HepG2 (cell line): ENCODE data around the gene U2AF2. TPM values are rescaled to one million over a fixed set of nuclear protein-coding genes. Genes with fewer than 3 reads are reported as not detected.

ENCODE experiments used
- ATAC-seq: fragments of 200-7000 bp; cut with Tn5 transposase; 3 replicates; pipeline ENCODE4 v1.9.1; 2020; ENCODE audit warnings: mild to moderate bottlenecking, moderate library complexity
- BruUV-seq: library from RNA; stranded (reverse); fragments of 400-500 nt; replicated peaks from 2 replicates; lab custom pipeline; 2021; lab: Mats Ljungman, UMichigan
- CTCF ChIA-PET: fragments of 300-600 bp; formaldehyde crosslinking; extraction: SDS; loops from one replicate; lab custom pipeline; 2021; ENCODE audit warnings: low total read pairs, inconsistent platforms, low intra/inter-chr PET ratio; lab: Yijun Ruan, JAX
- POLR2A ChIA-PET: fragments of 350-600 bp; sonication (Branson Sonifier 250); formaldehyde crosslinking; loops from one replicate; lab custom pipeline; 2020; ENCODE audit warnings: antibody characterized with exemption, inconsistent platforms; lab: Yijun Ruan, JAX
- DNase-seq: peaks from one replicate; pipeline ENCODE4 v3.0.0-alpha.2; 2015; ENCODE audit warnings: low spot score
- FAIRE-seq: peaks from 3 replicates; lab custom pipeline; 2011; peaks lifted over from hg19 to GRCh38; lab: Jason Lieb, UNC
- H2AFZ ChIP-seq: one replicate; pipeline ENCODE4 v1.6.1; 2011; ENCODE audit warnings: low read length, inconsistent platforms
- H3K27ac ChIP-seq: fragments of 300-600 bp; 3 replicates; pipeline ENCODE4 v1.8.0; 2011; ENCODE audit warnings: mixed run types, mild to moderate bottlenecking, mixed read lengths, low read length, inconsistent platforms; ENCODE audit not compliant: insufficient read depth; ENCODE audit errors: extremely low read length
- H3K27me3 ChIP-seq, 2 experiments: fragments of 200-600 bp in 1 of 2; 2 replicates in 1 of 2; 3 replicates in 1 of 2; pipeline versions ENCODE4 v1.6.0 to v1.8.0; 2011; ENCODE audit warnings: low read length in 2 of 2, mild to moderate bottlenecking in 2 of 2, moderate library complexity in 2 of 2, inconsistent platforms in 1 of 2; ENCODE audit not compliant: insufficient read depth in 2 of 2, control insufficient read depth in 1 of 2
- H3K36me3 ChIP-seq, 2 experiments: fragments of 200-600 bp in 1 of 2; replicated peaks in 1 of 2; 2 replicates in 1 of 2; 3 replicates in 1 of 2; pipeline versions ENCODE4 v1.5.1 to v1.8.0; 2011; ENCODE audit warnings: low read length in 2 of 2, inconsistent platforms in 1 of 2; ENCODE audit not compliant: insufficient read depth in 2 of 2, control insufficient read depth in 1 of 2
- H3K4me1 ChIP-seq: 2 replicates; pipeline ENCODE4 v1.5.1; 2012; ENCODE audit warnings: low read length, inconsistent platforms; ENCODE audit not compliant: insufficient read depth
- H3K4me2 ChIP-seq: 2 replicates; pipeline ENCODE4 v1.6.0; 2011; ENCODE audit warnings: low read depth, low read length, inconsistent platforms
- H3K4me3 ChIP-seq, 3 experiments: fragments of 200-600 bp in 1 of 3; sonication (generic), shearing (Covaris generic) in 1 of 3; replicated peaks in 1 of 3; 2 replicates each; pipeline ENCODE4 v1.5.1; 2011 to 2016; ENCODE audit warnings: low read length in 3 of 3, inconsistent platforms in 2 of 3, low read depth in 2 of 3, mild to moderate bottlenecking in 2 of 3, control low read depth in 1 of 3, mixed read lengths in 1 of 3; ENCODE audit not compliant: insufficient read depth in 1 of 3
- H3K79me2 ChIP-seq: one replicate; pipeline ENCODE4 v1.6.1; 2011; ENCODE audit warnings: low read length, inconsistent platforms; ENCODE audit not compliant: insufficient read depth
- H3K9ac ChIP-seq: 2 replicates; pipeline ENCODE4 v1.6.0; 2011; ENCODE audit warnings: mild to moderate bottlenecking, low read depth, low read length, inconsistent platforms; ENCODE audit not compliant: insufficient read depth
- H3K9me3 ChIP-seq: 2 replicates; pipeline ENCODE4 v1.5.1; 2012; ENCODE audit warnings: mild to moderate bottlenecking, low read length
- H4K20me1 ChIP-seq: 2 replicates; pipeline ENCODE4 v1.6.0; 2011; ENCODE audit warnings: inconsistent platforms, mild to moderate bottlenecking, low read length, moderate library complexity; ENCODE audit not compliant: insufficient read depth
- KLF12 ChIP-seq: sonication (generic); formaldehyde crosslinking; IDR thresholded peaks from 2 replicates; pipeline ENCODE4 v1.4.0; 2020; ENCODE audit warnings: missing genetic modification reagents, borderline replicate concordance
- THAP11 ChIP-seq: IDR thresholded peaks from 2 replicates; pipeline ENCODE4 v1.6.1; 2016; ENCODE audit warnings: missing biosample characterization, missing genetic modification reagents
- XRCC5 ChIP-seq: fragments of 200-400 bp; formaldehyde crosslinking; optimal IDR thresholded peaks from 2 replicates; pipeline ENCODE3; 2017; ENCODE audit warnings: mild to moderate bottlenecking, low read length
- YEATS4 ChIP-seq: sonication (generic); formaldehyde crosslinking; IDR thresholded peaks from 2 replicates; pipeline ENCODE4 v1.4.0; 2020; ENCODE audit warnings: missing genetic modification reagents, borderline replicate concordance
- ZBTB33 ChIP-seq: sonication (generic); formaldehyde crosslinking; IDR thresholded peaks from 2 replicates; pipeline ENCODE4 v1.4.0; 2020; ENCODE audit warnings: missing genetic modification reagents
- ZNF720 ChIP-seq: sonication (generic); formaldehyde crosslinking; IDR thresholded peaks from 2 replicates; pipeline ENCODE4 v1.4.0; 2020; ENCODE audit warnings: missing genetic modification reagents
- WGBS: methylation state at CpG from one replicate; pipeline ENCODE4 v1.1.6; 2017; ENCODE audit warnings: low lambda C conversion rate; 5-methylcytosine and 5-hydroxymethylcytosine counted together
- in situ Hi-C: cut with HindIII; loops from 2 replicates; pipeline ENCODE4 v1.10.0; 2017; ENCODE audit warnings: low pct_unique_long_range_greater_than_20kb; ENCODE audit not compliant: extremely low pct_ligation_motif_present
- intact Hi-C: fragments of 100-400 bp; cut with micrococcal nuclease; formaldehyde crosslinking; loops from one replicate; pipeline ENCODE4 v1.10.0; 2022; ENCODE audit not compliant: unreplicated experiment
- polyA plus RNA-seq, 8 experiments: library from polyadenylated mRNA; depleted of rRNA in 3 of 8; stranded (reverse) in 7 of 8; unstranded in 1 of 8; fragments of >200 nt; fragmentation: Illumina TruSeq in 4 of 8; extraction: Trizol in 4 of 8; gene quantifications; 2 replicates each; pipeline versions ENCODE4 v1.2.1 to v1.2.3, GENCODE V29; 2011 to 2016; ENCODE audit warnings: low read depth in 4 of 8, missing spikeins in 1 of 8, mixed read lengths in 1 of 8; ENCODE audit not compliant: insufficient read depth in 1 of 8
- total RNA-seq, 5 experiments: library from RNA; depleted of rRNA; stranded (reverse); fragments of >200 nt; fragmentation: Illumina TruSeq; extraction: Trizol; gene quantifications; 2 replicates each; pipeline ENCODE4 v1.2.3, GENCODE V29; 2016; ENCODE audit warnings: low read depth in 1 of 5

The U2AF2 gene
- total and polyA plus RNA-seq, 2 of the 13 experiments (the other 11 are each of a cell fraction or from before 2014, with no cell fraction given): 84.3 to 124 TPM

GRCh38 chr19:55672418-55672817 is 17.6 kb downstream of the U2AF2 start:
- Histone ChIP-seq H3K4me1 (peaks cover 24% of the 10 kb centered on the region), H2AFZ (no peak overlapping the region), H3K27me3 (no peaks in the 10 kb centered on the region; a peak in 1 of 5 replicates), H3K9ac (no peak overlapping the region), H3K9me3 (no peaks in the 10 kb centered on the region), H3K4me3 (no peak overlapping the region), H3K4me2 (no peak overlapping the region), H3K36me3 (peaks cover 27 to 51% of the 10 kb centered on the region in 2 experiments; a peak in 4 of 5 replicates), H3K27ac (no peak overlapping the region), H3K79me2 (peaks cover 60% of the 10 kb centered on the region), H4K20me1 (peaks cover 37% of the 10 kb centered on the region)
- DNase-seq (no peak), FAIRE-seq (no peak), ATAC-seq (no peak)
- in situ Hi-C loops (no loop called here), intact Hi-C loops (no loop called here)
- BruUV-seq: no TSS peak
- WGBS: 97% methylated on average over 5 of the region's 5 CpGs
- ChIA-PET CTCF (no interaction called here), POLR2A (interaction anchor here (1.9 to 2.0 kb wide), 2 partner anchors 16 to 18 kb away, joined by 9 to 14 read pairs; partner anchors contain the start of gene U2AF2)
- no peak for TF ChIP-seq ZNF720

- in situ Hi-C loops (no loop called here), intact Hi-C loops (no loop called here)
- Histone ChIP-seq H3K79me2 (peaks cover 64% of the 10 kb centered on the region), H2AFZ (no peak overlapping the region), H4K20me1 (peaks cover 28% of the 10 kb centered on the region), H3K4me2 (no peak overlapping the region), H3K4me3 (no peak overlapping the region), H3K27me3 (no peaks in the 10 kb centered on the region; a peak in 1 of 5 replicates), H3K27ac (no peak overlapping the region), H3K9ac (no peak overlapping the region), H3K4me1 (peaks cover 30% of the 10 kb centered on the region), H3K9me3 (no peaks in the 10 kb centered on the region), H3K36me3 (peaks cover 25 to 48% of the 10 kb centered on the region in 2 experiments; a peak in 4 of 5 replicates)
- 95% methylated on average over 9 of the region's 9 CpGs for WGBS
- no TSS peak for BruUV-seq
- ATAC-seq (no peak), DNase-seq (no peak), FAIRE-seq (no peak)
- TF ChIP-seq THAP11 (CRISPR knock-in tag): no peak
- no peak for TF ChIP-seq KLF12 (CRISPR knock-in tag)
- 0 out of 2 replicates have a peak, but pooled peaks have one; percentile 52 for TF ChIP-seq ZBTB33 (CRISPR knock-in tag)
- no peak for TF ChIP-seq XRCC5
- TF ChIP-seq YEATS4 (CRISPR knock-in tag): no peak
- ChIA-PET CTCF (no interaction called here), POLR2A (no interaction called here)
Measured at GRCh38 chr19:55673465-55673864, 18.6 kb downstream of the U2AF2 start.
